Kasumi-1 (cell line): ENCODE data around the gene PTPN4.
"Not testable (repeated sequence)": the region's sequence is repeated elsewhere in the genome, so short reads cannot be mapped to it uniquely, and the experiment has no call there.

Experiments used
- DNase-seq, 2 experiments: peaks; one replicate each; lab custom pipeline; 2025; lab: John Stamatoyannopoulos, UW

Gene PTPN4

GRCh38 chr2:119941981-119942513 is 182.3 kb downstream of the PTPN4 start:
- DNase-seq, result no peak

- DNase-seq, result no peak
These were observed 183.3 kb downstream of the PTPN4 start for GRCh38 chr2:119943058-119943457.

- DNase-seq, result no peak
These were observed 187.8 kb downstream of the PTPN4 start for GRCh38 chr2:119947535-119947934.

GRCh38 chr2:119950966-119951365 is 191.2 kb downstream of the PTPN4 start:
- DNase-seq, result no peak

- DNase-seq, result no peak
These were observed 199.0 kb downstream of the PTPN4 start for GRCh38 chr2:119958670-119959268.

GRCh38 chr2:119960821-119961220 is 201.1 kb downstream of the PTPN4 start:
- DNase-seq, result no peak

GRCh38 chr2:119981896-119982295 is 222.2 kb downstream of the PTPN4 start:
- no peak for DNase-seq

GRCh38 chr2:119982506-119982905 is 222.8 kb downstream of the PTPN4 start:
- no peak for DNase-seq

GRCh38 chr2:119983108-119983507 is 223.4 kb downstream of the PTPN4 start:
- DNase-seq, result no peak

GRCh38 chr2:119996148-119996547 is 236.4 kb downstream of the PTPN4 start:
- no peak for DNase-seq

- DNase-seq, result not testable (repeated sequence)
These were observed 237.5 kb downstream of the PTPN4 start for GRCh38 chr2:119996896-119997891.

GRCh38 chr2:120001471-120001870 is 241.7 kb downstream of the PTPN4 start:
- DNase-seq, result no peak

GRCh38 chr2:120004254-120004653 is 244.5 kb downstream of the PTPN4 start:
- DNase-seq, result no peak

- DNase-seq, result no peak
These were observed 246.3 kb downstream of the PTPN4 start for GRCh38 chr2:120005834-120006521.

GRCh38 chr2:120007851-120008250 is 248.1 kb downstream of the PTPN4 start:
- no peak for DNase-seq

GRCh38 chr2:120012363-120012762 is 252.6 kb downstream of the PTPN4 start:
- no peak for DNase-seq

GRCh38 chr2:120012771-120013596 is 253.3 kb downstream of the PTPN4 start, which contains the start of gene EPB41L5:
EPB41L5 (plus strand) TSS chr2:120013077; CDS start chr2:120019085, 6,008 bp downstream.
- DNase-seq, result peak; percentile 87 to 90

- peak in 1 of 2 experiments; percentile 35 for DNase-seq
These were observed 254.0 kb downstream of the PTPN4 start for GRCh38 chr2:120013597-120014223.

GRCh38 chr2:120014226-120014980 is 254.7 kb downstream of the PTPN4 start:
- no peak for DNase-seq

GRCh38 chr2:120016800-120017199 is 257.1 kb downstream of the PTPN4 start:
- no peak for DNase-seq
